GM12873 (cell line): ENCODE data around the gene NKAIN2.

ENCODE experiments used
- CTCF ChIP-seq: IDR thresholded peaks from 2 replicates; pipeline ENCODE4 v1.5.1; 2012; ENCODE audit warnings: low read depth, mild to moderate bottlenecking, moderate library complexity, low read length, control low read depth; ENCODE audit not compliant: insufficient read depth; ENCODE audit errors: missing control alignments

NKAIN2 gene

GRCh38 chr6:123901436-123901835, 97.8 kb downstream of the NKAIN2 start:
- TF ChIP-seq CTCF, result no peak

- no peak for TF ChIP-seq CTCF
These were observed 99.2 kb downstream of the NKAIN2 start for GRCh38 chr6:123902738-123903313.

GRCh38 chr6:123904228-123904627, 100.6 kb downstream of the NKAIN2 start:
- TF ChIP-seq CTCF, result no peak

- TF ChIP-seq CTCF, result no peak
These were observed 105.1 kb downstream of the NKAIN2 start for GRCh38 chr6:123908797-123909196.

GRCh38 chr6:123909989-123910388, 106.3 kb downstream of the NKAIN2 start:
- TF ChIP-seq CTCF, result no peak

- TF ChIP-seq CTCF, result no peak
These were observed 110.2 kb downstream of the NKAIN2 start for GRCh38 chr6:123913863-123914262.

GRCh38 chr6:123925350-123925749, 121.7 kb downstream of the NKAIN2 start:
- no peak for TF ChIP-seq CTCF
